HG03439 (cell line): Measurements from ENCODE around the gene NAV3.
A peak's percentile ranks its signal among the peaks of the same experiment; 100 is the strongest.

Source experiments
- ATAC-seq: cut with Tn5 transposase; IDR thresholded peaks from one replicate; pipeline ENCODE4 v1.9.1; 2021; ENCODE audit warnings: mild to moderate bottlenecking, moderate library complexity; ENCODE audit not compliant: unreplicated experiment

The NAV3 gene

DNA sequence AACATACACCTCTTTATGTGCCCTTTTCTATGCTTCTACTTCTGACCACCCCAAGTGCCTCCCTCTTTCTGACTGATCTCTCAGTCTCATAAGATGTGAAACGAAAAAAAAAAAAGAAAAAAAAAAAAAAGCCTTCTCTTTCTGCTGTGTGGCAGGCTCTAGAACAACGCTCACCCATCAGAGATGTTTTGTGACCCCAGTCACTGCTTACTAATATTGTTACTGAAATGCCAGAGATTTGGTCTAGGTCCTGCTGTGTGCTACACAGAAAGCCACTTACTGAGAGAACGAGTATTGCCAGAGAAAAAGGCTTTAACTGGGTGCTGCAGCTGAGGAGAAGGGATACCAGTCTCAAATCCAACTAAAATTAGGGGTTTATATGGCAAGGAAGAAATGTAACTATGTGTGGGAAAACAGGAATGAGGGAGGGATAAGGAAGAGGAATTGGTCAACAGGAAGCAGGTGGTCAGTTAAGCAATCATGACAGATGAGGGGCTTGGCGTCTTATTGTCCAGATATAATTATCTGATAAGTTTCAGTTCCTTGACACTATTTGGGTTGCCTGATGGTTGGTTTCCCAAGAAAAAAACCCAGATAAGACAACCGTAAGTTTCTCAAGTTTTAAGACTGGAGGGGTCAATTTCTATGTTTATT lies 149.0 kb downstream of the NAV3 start:
- no peak for ATAC-seq

DNA sequence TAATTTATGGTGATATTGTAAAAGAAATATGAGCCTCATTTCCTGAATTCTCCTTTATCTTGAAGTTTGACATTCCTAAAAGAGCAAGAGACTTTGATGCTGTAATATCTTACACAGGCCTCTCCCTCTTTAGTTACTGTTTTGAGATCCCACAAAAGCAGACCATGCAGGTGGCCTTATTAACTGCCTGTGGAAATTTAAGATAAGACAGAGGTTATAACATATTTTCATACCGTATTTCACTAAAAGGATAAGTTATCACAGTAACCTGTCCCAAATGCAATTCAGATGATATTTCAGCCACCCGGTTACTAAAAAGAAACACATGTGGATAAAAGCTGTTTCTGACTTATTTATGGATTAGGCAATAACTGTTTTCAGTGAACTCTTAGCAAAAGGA lies 150.1 kb downstream of the NAV3 start:
- ATAC-seq = no peak

DNA sequence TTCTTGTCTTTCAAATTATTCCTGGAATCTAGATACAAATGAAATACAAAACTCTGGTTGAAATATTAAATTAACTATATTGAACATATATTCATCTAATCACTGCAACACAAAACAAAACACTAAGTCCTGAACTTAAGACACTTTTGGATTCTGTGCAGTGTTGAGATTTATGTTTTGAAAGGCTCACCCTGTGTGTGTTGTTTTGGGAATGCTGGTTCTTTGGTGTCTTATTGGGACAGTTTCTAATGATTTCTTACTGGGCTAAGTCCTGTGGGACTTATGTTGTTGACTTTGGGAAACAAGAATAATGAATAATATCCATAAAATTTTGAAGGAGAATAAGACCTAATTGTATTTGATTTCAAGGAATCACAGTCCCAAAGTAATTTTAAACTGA lies 153.2 kb downstream of the NAV3 start:
- ATAC-seq = no peak

DNA sequence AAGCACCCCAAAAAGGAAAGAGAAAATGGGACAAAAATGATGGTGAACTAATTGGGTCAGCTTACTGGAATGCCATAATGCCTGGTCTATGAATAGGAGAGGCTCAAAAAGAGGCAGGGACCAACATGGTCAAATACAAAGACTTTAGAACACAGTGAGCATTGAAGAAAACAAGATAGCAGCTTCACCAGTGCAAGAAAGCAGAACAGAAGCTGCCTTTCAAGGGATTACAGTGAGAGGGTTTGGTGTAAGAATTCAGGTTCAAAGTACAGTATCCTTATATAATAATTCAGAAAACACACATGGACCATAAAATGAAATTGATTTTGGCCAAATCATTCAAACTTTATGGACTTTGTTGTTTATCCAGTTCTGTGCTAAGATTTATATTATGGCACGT lies 162.1 kb downstream of the NAV3 start:
- no peak for ATAC-seq

DNA sequence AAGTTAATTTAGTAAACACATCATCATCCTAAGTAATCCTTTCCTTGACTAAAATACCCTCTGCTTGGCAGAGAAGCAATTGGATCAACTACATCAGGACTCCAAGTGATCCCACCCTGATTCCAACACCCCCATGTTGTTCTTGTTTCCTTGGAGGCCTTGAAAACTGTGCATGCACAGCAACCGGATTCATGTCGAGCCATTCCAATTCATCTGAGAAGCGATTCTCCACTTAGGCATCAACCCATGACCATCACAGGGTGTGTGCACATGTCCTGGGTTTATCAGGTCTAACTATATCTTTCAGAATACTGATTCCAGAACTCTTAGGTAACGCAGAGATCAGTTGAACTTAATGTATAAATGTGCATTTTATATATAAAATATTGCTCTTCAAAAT lies 163.0 kb downstream of the NAV3 start:
- no peak for ATAC-seq

DNA sequence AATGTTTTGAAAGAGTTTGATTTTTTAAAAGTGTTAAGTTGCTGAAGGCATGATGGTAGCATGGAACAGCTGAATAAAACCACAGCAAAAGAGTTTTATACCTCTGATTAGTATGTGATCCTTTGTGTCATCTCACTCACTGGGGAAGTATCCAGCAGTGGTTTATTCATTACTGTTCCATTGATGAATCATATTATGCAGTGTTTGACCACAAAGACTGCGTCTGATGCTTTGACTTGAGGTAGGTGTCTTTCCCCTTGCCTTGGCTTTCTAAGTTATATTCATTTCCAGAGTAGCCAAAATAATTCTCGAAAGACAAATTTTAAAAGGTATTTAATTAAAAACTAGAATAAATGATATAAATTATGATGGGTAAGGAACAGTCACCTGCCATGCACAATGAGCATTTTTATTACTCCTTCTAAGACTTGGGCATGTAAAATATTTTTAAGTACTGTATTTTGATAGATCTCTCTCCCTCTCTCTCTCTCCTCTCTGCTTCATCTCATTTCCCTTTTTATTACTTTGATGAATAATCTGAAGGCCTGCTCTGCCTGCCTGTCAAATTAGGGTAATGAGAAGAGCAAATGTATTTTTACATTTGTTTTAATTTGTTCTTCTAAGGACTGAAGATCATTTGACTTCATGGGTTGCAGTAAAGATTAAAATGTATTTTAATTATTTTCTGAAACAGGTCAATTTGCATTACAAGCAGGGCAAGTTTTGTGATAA lies 164.9 kb downstream of the NAV3 start:
- peak; percentile 90 for ATAC-seq

DNA sequence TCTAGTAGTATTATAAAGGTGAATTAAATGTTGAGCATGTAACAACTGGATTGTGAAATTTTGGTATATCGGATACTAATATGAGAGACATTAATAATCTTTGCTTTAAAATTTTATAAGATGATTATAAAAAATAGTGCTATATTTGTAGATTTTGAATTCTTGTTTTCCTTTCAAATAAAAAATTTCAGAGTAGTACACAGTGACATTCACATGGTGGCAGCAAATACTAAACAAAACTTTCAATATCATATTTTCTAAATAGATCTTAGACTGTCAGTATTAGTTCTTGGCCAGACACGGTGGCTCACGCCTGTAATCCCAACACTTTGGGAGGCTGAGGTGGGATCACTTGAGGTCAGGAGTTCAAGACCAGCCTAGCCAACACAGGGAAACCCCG lies 166.0 kb downstream of the NAV3 start:
- ATAC-seq = no peak

DNA sequence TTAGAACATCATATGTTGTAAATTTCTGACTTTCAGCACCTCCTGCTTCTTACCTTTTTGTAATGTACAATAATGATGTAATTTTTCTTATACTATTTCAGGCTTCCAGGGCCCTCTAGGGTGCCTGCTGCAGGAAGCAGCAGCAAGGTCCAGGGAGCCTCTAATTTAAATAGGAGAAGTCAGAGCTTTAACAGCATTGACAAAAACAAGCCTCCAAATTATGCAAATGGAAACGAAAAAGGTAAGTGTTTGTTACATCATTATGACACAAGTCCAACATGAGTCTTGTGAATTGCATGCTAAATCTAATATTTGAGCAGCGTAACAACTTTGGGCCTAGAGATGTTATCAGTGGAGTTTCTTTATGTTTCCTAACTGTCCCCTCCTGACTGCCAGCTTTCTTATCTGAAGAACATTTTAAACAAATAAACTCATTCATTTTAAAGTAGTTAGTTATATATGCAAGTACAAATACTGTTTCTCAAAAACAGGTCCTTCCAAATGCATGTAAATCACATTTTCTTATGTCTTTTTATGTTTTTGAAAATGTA lies 167.6 kb downstream of the NAV3 start:
- ATAC-seq = no peak

DNA sequence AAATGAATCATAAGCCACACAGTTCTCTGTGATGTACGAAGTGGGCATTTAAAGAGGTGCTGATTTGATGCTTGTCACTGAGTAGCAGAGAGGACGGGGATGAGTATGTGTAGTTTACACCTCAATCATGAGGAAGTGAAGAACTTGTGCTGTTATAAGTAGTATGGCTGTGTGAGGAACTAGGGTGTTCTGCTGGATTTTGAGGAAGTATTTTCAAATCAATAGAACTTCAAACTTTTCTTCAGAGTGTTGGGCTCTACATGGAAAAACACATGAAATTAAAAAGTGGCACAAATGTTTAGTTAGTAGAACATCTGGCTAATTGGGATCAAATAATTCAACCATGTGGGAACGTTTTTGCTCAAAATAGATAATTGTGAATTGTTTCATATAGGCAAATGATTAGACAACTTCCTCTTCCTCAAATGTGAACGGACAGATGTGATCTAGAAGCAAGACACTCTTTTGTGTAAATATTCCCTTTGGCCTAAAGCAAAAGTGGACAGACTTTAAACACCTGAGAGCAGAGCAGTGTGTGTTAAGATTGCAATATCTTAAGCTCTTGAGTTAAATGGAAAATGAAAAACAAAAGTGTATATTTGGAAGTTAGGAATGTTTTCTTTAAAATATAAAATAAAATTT lies 168.5 kb downstream of the NAV3 start:
- ATAC-seq = peak; percentile 50

DNA sequence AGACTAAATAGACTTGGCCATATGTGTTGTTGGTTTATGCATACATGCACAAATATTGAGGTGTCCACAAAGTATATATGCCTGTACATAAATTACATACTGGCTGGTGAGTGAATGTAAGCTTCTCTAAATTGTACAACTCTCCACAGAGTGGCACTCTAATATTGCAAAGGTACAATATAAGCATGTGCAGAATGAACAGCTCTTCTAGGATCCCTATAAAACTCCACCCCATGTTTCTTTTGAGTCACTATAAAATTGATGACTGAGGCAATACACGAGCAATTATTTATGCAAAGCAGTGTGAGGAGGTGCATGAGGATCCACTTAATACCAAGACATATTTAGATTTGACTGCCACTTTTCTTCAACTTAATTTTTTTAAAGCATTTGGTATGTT lies 172.2 kb downstream of the NAV3 start:
- ATAC-seq = no peak

DNA sequence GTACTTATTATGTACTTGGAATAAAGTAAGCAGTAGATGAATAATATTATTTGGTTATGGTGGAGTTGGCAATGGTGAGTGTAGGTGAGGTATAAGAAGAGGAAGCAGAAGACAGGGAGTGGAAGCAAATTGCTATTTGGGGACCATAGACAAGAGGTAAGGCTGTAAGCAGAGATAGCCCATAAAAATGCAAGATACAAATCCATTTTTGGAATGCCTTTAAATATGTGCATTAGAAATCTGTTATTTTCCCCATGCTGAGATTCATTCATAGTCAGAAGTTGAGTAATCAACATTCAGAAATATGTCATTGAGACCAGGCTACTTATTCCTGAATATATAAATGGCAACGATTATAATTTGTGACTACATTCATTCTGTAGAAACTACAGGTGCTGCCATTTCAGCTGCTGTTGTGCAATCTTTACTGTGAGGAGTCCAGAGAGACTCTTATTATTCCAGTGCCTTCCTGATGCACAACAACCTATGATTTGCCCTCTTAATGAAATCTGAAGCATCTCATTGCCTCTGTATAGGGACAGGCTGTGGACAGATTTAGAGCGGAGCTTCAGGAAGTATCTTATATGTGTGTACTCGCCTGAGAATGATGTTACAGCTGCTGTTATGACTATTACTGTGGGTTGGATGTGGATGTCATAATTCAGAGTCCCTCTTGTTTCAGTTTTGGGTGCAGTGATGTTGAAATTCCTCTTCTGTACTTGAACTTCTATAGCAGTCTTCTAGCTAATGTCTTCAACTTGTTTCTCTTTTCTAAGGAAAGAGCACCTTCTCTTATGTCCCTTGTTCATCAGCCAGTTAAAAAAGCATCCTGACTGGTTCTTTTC lies 173.8 kb downstream of the NAV3 start:
- no peak for ATAC-seq

DNA sequence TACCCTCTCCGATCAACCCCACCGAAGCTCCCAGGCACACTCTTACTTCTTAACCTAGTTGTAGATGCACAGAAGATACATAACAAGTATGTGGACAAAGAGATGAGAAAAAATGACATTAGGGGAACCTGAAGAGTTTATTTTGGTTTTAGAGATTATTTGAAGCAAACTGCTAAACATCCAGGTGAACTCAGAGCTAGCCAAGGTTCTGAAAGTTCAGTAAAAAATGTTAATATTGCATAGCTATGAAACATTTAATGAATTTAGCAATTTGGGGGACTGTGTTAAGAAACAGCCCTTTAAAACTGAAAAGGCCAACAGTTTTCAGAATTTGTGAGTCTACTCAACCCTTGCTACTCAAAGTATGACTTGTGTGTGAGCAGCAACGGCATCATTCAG lies 174.4 kb downstream of the NAV3 start:
- no peak for ATAC-seq

DNA sequence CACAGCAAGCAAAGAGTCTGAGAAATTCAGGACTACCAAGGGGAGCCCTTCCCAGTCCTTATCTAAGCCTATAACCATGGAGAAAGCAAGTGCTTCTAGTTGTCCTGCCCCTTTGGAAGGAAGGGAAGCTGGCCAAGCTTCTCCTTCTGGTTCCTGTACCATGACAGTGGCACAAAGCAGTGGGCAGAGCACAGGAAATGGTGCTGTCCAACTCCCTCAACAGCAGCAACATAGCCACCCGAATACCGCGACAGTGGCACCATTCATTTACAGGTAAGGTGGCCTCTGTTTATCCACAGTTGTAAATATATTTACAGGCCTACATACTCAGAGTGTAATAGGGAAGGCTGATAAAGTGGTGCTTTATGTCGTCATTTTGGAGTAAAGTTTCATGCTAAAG lies 176.5 kb downstream of the NAV3 start:
- no peak for ATAC-seq

DNA sequence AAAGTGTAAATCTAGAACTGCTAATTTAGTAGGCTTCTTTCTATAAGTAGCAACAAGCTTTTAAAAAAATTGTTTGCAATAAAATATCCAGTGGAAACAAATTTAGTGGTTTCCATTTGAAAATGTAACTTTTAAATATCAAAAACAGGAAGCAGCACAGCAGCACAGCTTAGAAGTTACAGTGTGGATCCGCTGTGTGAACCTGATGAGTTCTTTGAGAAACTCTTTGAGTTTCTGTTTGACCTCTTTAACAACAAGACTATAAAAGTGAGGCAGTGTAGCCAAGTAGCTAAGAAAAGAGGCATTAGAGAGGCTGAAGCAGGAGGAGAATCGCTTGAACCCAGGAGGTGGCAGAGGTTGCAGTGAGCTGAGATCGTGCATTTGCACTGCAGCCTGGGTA lies 178.3 kb downstream of the NAV3 start:
- no peak for ATAC-seq

DNA sequence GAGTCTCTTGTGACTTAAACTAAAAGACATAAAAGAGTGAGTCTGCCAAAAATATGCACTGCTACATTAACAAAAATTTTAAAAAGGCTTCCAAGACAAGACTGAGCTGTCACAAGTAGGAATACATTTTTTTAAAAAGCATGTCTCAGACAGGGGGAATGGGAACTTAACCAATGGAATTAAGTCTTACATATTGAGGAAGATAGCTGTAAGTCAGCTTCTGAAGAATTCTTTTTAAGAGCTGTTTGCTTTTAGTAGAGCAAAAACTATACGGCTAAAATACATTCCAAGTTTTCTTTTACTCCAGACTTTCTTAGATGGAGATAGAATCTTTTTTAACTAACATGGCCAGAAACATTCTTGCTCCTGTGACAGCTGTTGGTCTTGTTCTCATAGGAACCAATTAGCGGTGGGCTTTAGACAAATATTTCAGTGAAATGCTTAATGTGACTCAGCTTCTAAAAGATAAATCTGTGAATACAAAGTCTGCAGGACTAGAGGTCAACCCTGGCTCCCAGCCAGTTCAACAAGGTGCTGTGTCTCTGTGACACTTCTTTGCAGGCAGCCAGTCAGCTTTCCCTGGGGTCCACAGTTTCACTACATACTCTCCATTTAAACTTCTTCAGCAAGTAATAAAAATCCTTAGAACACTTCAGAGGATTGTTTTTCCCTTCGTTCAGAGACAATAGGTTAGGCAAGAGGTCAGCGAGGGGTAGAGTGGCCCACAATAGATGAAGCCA lies 187.6 kb downstream of the NAV3 start:
- no peak for ATAC-seq

DNA sequence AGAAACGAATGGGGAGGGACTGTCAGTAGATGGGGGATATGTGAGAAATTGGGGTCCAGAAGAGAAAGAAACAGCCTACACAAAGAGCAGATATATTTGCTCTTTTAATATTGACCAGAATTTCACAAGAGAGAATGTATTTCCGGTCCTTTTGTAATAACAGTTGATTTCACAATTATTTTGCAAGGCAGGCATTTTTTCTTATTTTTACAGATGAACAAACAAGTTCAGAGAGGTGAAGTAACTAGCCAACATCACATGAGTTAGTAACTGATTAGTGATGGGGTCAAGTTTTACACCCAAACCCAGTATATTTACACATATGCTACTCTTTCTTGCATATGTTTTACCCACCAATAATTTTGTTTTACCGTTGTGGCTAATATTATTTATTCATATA lies 188.2 kb downstream of the NAV3 start:
- ATAC-seq = no peak

DNA sequence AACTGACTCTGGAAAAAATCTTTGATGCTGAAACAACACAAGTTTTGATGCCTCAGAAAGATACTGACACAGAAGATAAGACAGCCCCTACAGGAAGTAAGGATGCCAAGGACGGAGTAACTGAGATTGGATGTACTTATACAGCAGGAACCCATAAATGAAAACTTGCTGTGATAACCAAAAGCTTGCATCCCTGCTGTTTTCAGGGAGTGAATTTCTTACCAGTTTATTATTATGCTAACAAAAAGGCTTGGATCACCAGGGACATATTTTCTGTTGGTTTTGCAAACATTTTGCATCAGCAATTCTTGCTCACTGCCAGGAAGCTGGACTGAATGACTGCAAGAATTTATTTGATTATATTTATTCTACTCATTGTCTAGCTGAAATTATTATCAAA lies 197.7 kb downstream of the NAV3 start:
- ATAC-seq = no peak

DNA sequence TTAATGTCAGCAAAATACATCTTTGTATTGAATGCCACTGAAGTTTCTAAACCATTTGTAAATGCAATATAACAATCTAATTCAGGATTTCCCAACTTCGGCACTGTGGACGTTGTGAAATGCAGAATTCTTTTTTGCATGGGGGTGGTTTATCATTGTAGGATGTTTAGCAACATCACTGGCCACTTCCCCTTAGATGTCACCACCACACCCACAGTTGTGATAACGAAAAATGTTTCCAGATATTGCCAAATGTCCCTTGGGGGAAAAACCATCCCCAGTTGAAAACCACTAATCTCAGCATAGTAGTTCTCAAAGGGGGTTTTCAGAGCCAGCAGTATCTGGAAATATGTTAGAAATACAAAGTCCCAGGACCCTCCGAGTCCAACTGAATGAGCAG lies 203.3 kb downstream of the NAV3 start:
- ATAC-seq = no peak

DNA sequence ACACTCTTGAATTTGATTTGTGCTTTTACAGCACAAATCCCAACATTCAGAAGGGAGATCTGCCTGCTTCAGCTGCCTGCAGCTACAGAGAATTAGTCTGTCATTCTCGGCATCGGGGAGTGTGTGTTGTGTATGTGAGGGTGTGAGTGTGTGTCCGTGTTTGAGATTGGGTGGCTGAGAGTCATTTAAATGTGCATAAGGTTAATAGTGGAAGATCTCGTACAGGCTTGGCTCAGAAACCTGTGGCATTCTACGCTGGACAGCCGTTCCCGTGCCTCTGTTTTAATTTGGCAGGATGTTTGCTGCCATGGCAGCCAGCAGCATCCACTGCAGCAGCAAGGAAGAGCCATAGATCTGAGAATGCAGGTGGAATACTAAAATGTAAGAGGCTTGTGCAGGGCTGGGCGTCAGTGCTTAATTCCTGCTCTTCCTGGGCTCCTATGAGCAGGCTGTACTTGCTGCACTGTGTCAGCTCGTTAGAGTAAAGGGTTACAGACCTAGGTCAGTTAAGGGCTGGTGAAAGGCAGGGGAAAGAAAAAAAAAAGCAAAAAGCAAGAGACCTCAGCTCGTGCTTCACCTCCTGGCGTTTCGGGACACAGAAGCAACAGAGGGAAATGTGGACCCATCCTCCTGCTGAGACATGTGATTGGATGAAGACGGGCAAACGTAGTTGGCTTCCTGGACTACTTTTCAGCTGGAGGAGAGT lies 205.4 kb downstream of the NAV3 start:
- no peak for ATAC-seq

DNA sequence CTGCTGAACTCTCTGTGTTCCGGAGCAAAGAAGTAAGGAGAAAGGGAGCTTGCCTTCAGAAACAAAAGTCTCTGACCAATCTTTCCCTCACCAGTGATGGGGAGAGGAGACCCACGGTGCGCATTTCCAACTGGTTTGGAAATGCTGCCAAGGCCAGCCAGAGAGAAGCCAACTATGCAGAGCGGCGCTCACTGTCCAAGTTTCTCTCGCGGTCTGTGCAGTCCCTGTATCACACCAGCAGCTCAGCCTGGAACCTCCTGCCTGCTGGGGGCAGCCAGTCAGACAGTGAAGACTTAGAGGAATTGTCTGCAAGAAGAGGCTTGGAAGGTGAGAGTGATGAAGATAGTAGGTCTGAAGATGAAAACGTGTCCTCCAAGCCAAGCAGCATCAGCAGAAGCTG lies 206.2 kb downstream of the NAV3 start:
- ATAC-seq = no peak
